H9 (cell line): ENCODE results near the gene MSL3. TPM values are rescaled to one million over a fixed set of nuclear protein-coding genes. Genes with fewer than 3 reads are reported as not detected.

Source experiments
- DNase-seq: peaks from one replicate; pipeline ENCODE4 v3.0.0-alpha.2; 2017
- H2AFZ ChIP-seq: one replicate; pipeline ENCODE4 v1.6.1; 2013; ENCODE audit warnings: mild to moderate bottlenecking, low read length, control low read depth, moderate library complexity
- H2AK5ac ChIP-seq: 2 replicates; pipeline ENCODE4 v1.6.1; 2013; ENCODE audit warnings: low read length, control low read depth, mixed read lengths; ENCODE audit not compliant: insufficient read length
- H2BK120ac ChIP-seq: one replicate; pipeline ENCODE4 v1.6.1; 2013; ENCODE audit warnings: low read depth, mild to moderate bottlenecking, low read length, control low read depth, inconsistent platforms; ENCODE audit not compliant: poor library complexity, severe bottlenecking
- H2BK12ac ChIP-seq: 2 replicates; pipeline ENCODE4 v1.6.1; 2013; ENCODE audit warnings: low read length, control low read depth, mixed read lengths, low read depth; ENCODE audit not compliant: insufficient read length
- H2BK15ac ChIP-seq: 2 replicates; pipeline ENCODE4 v1.6.1; 2013; ENCODE audit warnings: low read depth, low read length, control low read depth
- H2BK20ac ChIP-seq: one replicate; pipeline ENCODE4 v1.6.1; 2013; ENCODE audit warnings: low read depth, mild to moderate bottlenecking, low read length, control low read depth, inconsistent platforms; ENCODE audit not compliant: poor library complexity, severe bottlenecking
- H2BK5ac ChIP-seq: 2 replicates; pipeline ENCODE4 v1.6.1; 2013; ENCODE audit warnings: low read length, control low read depth, mixed read lengths; ENCODE audit not compliant: insufficient read length
- H3K14ac ChIP-seq: 2 replicates; pipeline ENCODE4 v1.6.1; 2013; ENCODE audit warnings: low read length, control low read depth; ENCODE audit not compliant: insufficient read depth
- H3K18ac ChIP-seq: 2 replicates; pipeline ENCODE4 v1.6.1; 2013; ENCODE audit warnings: low read depth, mild to moderate bottlenecking, mixed read lengths, low read length, control low read depth; ENCODE audit not compliant: insufficient read length
- H3K23ac ChIP-seq: 2 replicates; pipeline ENCODE4 v1.6.1; 2013; ENCODE audit warnings: low read length, control low read depth, mixed read lengths, low read depth; ENCODE audit not compliant: insufficient read length
- H3K23me2 ChIP-seq: 2 replicates; pipeline ENCODE4 v1.6.1; 2013; ENCODE audit warnings: low read depth, mild to moderate bottlenecking, mixed read lengths, low read length, control low read depth; ENCODE audit not compliant: insufficient read length, poor library complexity, severe bottlenecking
- H3K27ac ChIP-seq: 2 replicates; pipeline ENCODE4 v1.5.1; 2013; ENCODE audit warnings: low read length, control low read depth, mixed read lengths, low read depth; ENCODE audit not compliant: insufficient read length
- H3K27me3 ChIP-seq: 2 replicates; pipeline ENCODE4 v1.6.1; 2013; ENCODE audit warnings: low read length, control low read depth, inconsistent platforms; ENCODE audit not compliant: insufficient read depth
- H3K4ac ChIP-seq: 2 replicates; pipeline ENCODE4 v1.6.1; 2013; ENCODE audit warnings: low read depth, mild to moderate bottlenecking, control low read depth, inconsistent platforms, low read length, moderate library complexity
- H3K4me1 ChIP-seq: 2 replicates; pipeline ENCODE4 v1.6.1; 2013; ENCODE audit warnings: low read length, control low read depth, inconsistent platforms; ENCODE audit not compliant: insufficient read depth
- H3K4me2 ChIP-seq: 2 replicates; pipeline ENCODE4 v1.6.1; 2013; ENCODE audit warnings: low read length, control low read depth, mixed read lengths; ENCODE audit not compliant: insufficient read length, insufficient read depth
- H3K56ac ChIP-seq: 2 replicates; pipeline ENCODE4 v1.6.1; 2013; ENCODE audit warnings: low read depth, mild to moderate bottlenecking, mixed read lengths, low read length, control low read depth; ENCODE audit not compliant: insufficient read length
- H3K79me1 ChIP-seq: 2 replicates; pipeline ENCODE4 v1.6.1; 2013; ENCODE audit warnings: low read depth, mild to moderate bottlenecking, moderate library complexity, low read length, control low read depth, inconsistent platforms; ENCODE audit not compliant: insufficient read depth, poor library complexity, severe bottlenecking
- H3K79me2 ChIP-seq: 2 replicates; pipeline ENCODE4 v1.6.1; 2013; ENCODE audit warnings: low read length, control low read depth, inconsistent platforms; ENCODE audit not compliant: insufficient read depth
- H3K9ac ChIP-seq: 2 replicates; pipeline ENCODE4 v1.6.1; 2013; ENCODE audit warnings: low read length, control low read depth, mixed read lengths; ENCODE audit not compliant: insufficient read length; ENCODE audit errors: extremely low read depth
- H3K9me3 ChIP-seq: one replicate; pipeline ENCODE4 v1.6.1; 2013; ENCODE audit warnings: low read depth, low read length, inconsistent platforms; ENCODE audit not compliant: control insufficient read depth
- H3T11ph ChIP-seq: one replicate; pipeline ENCODE4 v1.6.1; 2013; ENCODE audit warnings: mild to moderate bottlenecking, low read length, control low read depth, inconsistent platforms
- H4K20me1 ChIP-seq: one replicate; pipeline ENCODE4 v1.6.1; 2013; ENCODE audit not compliant: control insufficient read depth, insufficient read length, insufficient read depth
- H4K5ac ChIP-seq: 2 replicates; pipeline ENCODE4 v1.6.1; 2013; ENCODE audit warnings: low read depth, mild to moderate bottlenecking, mixed read lengths, low read length, control low read depth; ENCODE audit not compliant: insufficient read length
- H4K8ac ChIP-seq: replicated peaks from 2 replicates; pipeline ENCODE4 v1.6.1; 2013; ENCODE audit warnings: low read length, control low read depth, mixed read lengths, low read depth; ENCODE audit not compliant: insufficient read length
- H4K91ac ChIP-seq: 2 replicates; pipeline ENCODE4 v1.6.1; 2013; ENCODE audit warnings: low read depth, mild to moderate bottlenecking, moderate library complexity, mixed read lengths, low read length, control low read depth; ENCODE audit not compliant: insufficient read length
- H3K27ac Mint-ChIP-seq, 3 experiments: 2 replicates in 2 of 3; 3 replicates in 1 of 3; pipeline ENCODE4 v1.8.0; 2020 to 2021; ENCODE audit warnings: mixed read lengths in 3 of 3, mild to moderate bottlenecking in 1 of 3, moderate library complexity in 1 of 3
- H3K27me3 Mint-ChIP-seq: 2 replicates; pipeline ENCODE4 v1.8.0; 2021; ENCODE audit warnings: low read depth, mild to moderate bottlenecking, moderate library complexity, mixed read lengths
- H3K36me3 Mint-ChIP-seq, 3 experiments: 2 replicates in 2 of 3; 3 replicates in 1 of 3; pipeline ENCODE4 v1.8.0; 2020 to 2021; ENCODE audit warnings: low read depth in 3 of 3, mixed read lengths in 3 of 3; ENCODE audit not compliant: insufficient read depth in 1 of 3
- H3K4me1 Mint-ChIP-seq, 2 experiments: 2 replicates each; pipeline ENCODE4 v1.8.0; 2020; ENCODE audit warnings: mixed read lengths in 2 of 2
- H3K4me3 Mint-ChIP-seq, 2 experiments: 2 replicates in 1 of 2; 3 replicates in 1 of 2; pipeline ENCODE4 v1.8.0; 2020 to 2021; ENCODE audit warnings: mild to moderate bottlenecking in 2 of 2, mixed read lengths in 2 of 2, moderate library complexity in 1 of 2
- H3K9me3 Mint-ChIP-seq, 2 experiments: 2 replicates in 1 of 2; 3 replicates in 1 of 2; pipeline ENCODE4 v1.8.0; 2020; ENCODE audit warnings: mild to moderate bottlenecking in 2 of 2, mixed read lengths in 2 of 2, moderate library complexity in 1 of 2
- CTCF ChIP-seq: fragments of 200-600 bp; sonication (generic); conservative IDR thresholded peaks from 3 replicates; pipeline ENCODE4 v1.8.0; 2021; ENCODE audit warnings: antibody characterized with exemption, mild to moderate bottlenecking
- WGBS: extraction: QIAGEN DNeasy Blood & Tissue Kit; methylation state at CpG from one replicate; pipeline ENCODE4 v1.1.7; 2013; ENCODE audit warnings: missing lambda C conversion rate, low lambda C conversion rate, mixed read lengths; ENCODE audit not compliant: insufficient read length; ENCODE audit errors: extremely low coverage; 5-methylcytosine and 5-hydroxymethylcytosine counted together
- total RNA-seq: library from RNA; stranded (reverse); gene quantifications from 2 replicates; pipeline ENCODE4 v1.2.1, GENCODE V29; 2021

MSL3 gene
- total RNA-seq, 1 experiment from 2014 or later = 13.0 TPM

- no peak overlapping the region for H3K27ac ChIP-seq
- peaks cover 0 to 3% (median 0%) of the 10 kb centered on the region in 3 experiments; a peak in 3 of 7 replicates for H3K36me3 Mint-ChIP-seq
- peaks cover 35% of the 10 kb centered on the region for H3K27me3 Mint-ChIP-seq
- no CpG with 5 or more reads among the region's 1 CpG for WGBS
- H3K4ac ChIP-seq = no peak overlapping the region
- H2BK20ac ChIP-seq = no peak overlapping the region
- H2AK5ac ChIP-seq = no peak overlapping the region
- H2BK15ac ChIP-seq = no peak overlapping the region
- no peak overlapping the region for H3T11ph ChIP-seq
- no peak overlapping the region for H3K4me3 Mint-ChIP-seq
- no peak overlapping the region for H3K4me2 ChIP-seq
- H3K18ac ChIP-seq = no peak overlapping the region
- H3K79me2 ChIP-seq = no peaks in the 10 kb centered on the region
- H2AFZ ChIP-seq = no peak overlapping the region
- no peaks in the 10 kb centered on the region for H3K4me1 ChIP-seq
- no peak overlapping the region for H4K5ac ChIP-seq
- H2BK12ac ChIP-seq = no peak overlapping the region
- peaks cover 4% of the 10 kb centered on the region for H3K9me3 ChIP-seq
- no peak overlapping the region for H2BK5ac ChIP-seq
- no peak overlapping the region for H3K27ac Mint-ChIP-seq
- no peaks in the 10 kb centered on the region for H3K4me1 Mint-ChIP-seq
- no peak overlapping the region for H3K9ac ChIP-seq
- peaks cover 53 to 62% of the 10 kb centered on the region in 2 experiments for H3K9me3 Mint-ChIP-seq
- no peak overlapping the region for H3K14ac ChIP-seq
- H3K56ac ChIP-seq = no peak overlapping the region
- H3K23ac ChIP-seq = no peak overlapping the region
- H4K20me1 ChIP-seq = no peaks in the 10 kb centered on the region
- no peak overlapping the region for H4K8ac ChIP-seq
- no peak for TF ChIP-seq CTCF
- H2BK120ac ChIP-seq = no peak overlapping the region
- H3K79me1 ChIP-seq = no peaks in the 10 kb centered on the region
- no peaks in the 10 kb centered on the region for H3K23me2 ChIP-seq
- H4K91ac ChIP-seq = no peak overlapping the region
- H3K27me3 ChIP-seq = no peaks in the 10 kb centered on the region
- no peak for DNase-seq
Observed at GRCh38 chrX:11733614-11734013, 24.4 kb upstream of the MSL3 start.
